GM21529 (cell line): ENCODE data around the gene ASTN2.

Experiments
- ATAC-seq: cut with Tn5 transposase; IDR thresholded peaks from one replicate; pipeline ENCODE4 v1.9.1; 2021; ENCODE audit not compliant: unreplicated experiment

ASTN2 gene

GRCh38 chr9:116499986-116500871 is 914.6 kb downstream of the ASTN2 start:
- no peak for ATAC-seq

DNA sequence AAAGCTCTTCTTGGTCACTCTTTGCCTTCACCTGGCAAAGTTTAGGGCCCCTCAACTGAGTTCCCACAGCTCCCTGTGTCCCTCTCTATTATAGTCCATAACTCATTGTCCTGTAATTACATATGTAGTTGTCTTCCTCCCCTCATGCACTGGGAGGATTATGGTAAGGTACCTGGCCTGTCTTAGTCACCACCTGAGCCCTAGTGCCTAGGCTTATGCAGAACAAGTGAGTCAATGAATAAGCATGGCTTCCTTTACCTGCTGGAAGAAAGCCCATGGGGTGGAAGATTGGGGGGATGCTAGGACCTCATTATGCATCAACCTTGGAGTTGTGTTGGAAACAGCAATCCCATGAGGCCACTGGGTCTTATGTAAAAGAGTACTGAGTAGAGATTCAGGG is 915.4 kb downstream of the ASTN2 start:
- no peak for ATAC-seq

- ATAC-seq, result no peak
Observed at GRCh38 chr9:116497095-116497890, 917.6 kb downstream of the ASTN2 start.

GRCh38 chr9:116496167-116496566 is 918.7 kb downstream of the ASTN2 start:
- no peak for ATAC-seq

DNA sequence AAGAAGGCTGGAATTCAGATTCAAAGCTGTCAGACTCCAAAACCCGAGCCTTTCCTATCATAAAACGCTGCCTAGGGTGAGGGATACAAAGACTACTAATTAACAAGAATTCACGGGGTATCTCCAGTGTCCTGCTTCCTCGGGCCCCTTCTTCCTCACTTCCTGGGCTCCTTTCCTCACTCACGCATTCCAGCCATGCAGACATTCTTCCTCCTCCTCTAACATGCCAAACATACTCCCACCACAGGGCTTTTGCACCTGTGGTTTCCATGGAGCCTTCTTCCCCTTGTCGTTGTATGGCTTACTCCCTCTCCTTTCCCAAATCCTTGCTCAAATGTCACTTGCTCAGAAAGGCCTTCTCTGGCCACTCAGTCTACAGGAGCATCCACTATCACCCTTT is 919.1 kb downstream of the ASTN2 start:
- no peak for ATAC-seq

DNA sequence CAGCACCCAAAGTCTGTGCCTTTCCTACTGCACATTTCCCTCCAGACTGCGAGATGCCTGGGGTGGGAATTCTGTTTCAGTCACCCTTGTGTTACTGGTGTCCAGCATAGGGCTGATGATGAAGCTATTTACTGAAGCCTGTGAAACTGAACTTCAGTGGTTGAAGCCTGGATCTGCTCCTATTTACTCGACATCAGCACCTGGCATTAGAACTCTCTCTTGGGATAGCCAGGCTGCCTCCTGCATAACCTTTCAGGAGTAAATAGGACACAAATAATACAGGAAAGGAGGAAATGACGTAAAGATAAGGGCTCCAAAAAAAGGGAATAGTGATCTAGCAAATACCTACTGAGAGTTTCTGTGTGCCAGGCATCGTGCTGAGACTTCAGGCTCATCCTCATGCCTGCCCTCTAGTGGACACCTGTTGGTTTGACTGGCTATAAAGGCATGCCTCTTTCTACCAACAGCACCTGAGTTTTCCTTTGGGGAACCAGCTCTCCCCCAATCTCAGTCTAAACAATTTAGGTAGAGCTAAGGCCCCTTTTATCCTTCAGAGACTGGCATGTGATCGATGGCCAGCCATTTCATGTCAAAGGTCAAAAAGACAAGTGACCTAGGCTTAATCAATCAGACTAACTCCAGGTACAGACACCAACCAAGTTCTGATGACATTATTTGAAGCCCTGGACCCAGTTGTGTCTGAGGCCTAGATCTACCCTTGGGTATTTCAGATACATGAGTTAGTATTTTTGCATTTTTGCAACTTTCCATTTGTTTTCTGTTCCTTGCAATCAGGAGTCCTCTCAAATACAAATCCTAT is 919.8 kb downstream of the ASTN2 start:
- peak; percentile 68 for ATAC-seq

DNA sequence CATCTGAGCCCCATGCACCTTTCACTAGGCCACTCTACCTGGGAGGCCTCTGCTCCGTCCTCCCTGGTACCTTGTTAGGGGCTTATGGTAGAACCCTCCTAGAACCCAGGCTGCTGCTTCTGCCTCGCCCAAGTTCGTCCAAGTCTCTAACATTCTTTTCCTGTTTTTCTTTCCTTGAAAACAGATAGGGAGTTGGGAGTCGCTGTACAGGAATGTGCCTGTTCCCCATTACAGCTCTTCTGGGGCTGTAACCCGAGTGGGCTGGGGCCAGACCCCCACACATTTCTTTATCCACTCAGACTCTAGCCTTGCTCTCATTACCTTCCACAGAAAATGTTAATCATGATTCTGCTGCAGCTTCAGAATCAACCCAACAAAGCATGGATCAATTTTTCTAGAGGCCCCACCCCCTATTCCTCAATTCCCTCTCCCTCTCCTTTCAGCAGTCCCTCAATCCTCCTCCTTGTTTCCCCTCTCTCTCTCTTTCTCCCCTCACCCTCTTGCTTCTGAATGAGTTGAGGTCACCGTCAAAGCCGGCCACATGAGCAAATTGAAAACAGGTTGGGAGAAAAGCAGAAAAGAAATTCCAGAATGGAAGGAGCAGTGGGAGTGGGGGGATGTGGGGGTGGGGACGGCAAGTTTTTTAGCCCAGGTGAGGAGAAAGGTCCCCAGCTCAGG is 921.5 kb downstream of the ASTN2 start:
- ATAC-seq, result no peak

DNA sequence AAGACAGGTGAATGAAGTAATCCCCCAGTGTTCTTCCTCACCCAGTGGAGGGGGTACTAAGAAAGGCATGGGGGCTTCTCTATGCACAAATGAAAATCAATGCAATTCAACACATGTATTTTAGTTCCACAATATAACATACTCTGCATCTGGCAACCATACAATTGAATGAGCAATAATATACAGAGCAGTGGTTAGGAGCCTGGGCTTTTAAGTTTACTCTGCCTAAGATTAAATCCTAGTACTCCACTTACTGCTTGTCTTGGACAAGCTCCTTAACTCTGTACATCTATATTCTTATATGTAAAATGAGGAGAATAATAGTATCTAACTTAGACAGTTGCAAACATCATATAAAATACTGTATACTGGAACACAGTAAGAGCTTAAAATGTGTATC is 923.2 kb downstream of the ASTN2 start:
- ATAC-seq, result no peak

GRCh38 chr9:116491219-116491618 is 923.6 kb downstream of the ASTN2 start:
- no peak for ATAC-seq

DNA sequence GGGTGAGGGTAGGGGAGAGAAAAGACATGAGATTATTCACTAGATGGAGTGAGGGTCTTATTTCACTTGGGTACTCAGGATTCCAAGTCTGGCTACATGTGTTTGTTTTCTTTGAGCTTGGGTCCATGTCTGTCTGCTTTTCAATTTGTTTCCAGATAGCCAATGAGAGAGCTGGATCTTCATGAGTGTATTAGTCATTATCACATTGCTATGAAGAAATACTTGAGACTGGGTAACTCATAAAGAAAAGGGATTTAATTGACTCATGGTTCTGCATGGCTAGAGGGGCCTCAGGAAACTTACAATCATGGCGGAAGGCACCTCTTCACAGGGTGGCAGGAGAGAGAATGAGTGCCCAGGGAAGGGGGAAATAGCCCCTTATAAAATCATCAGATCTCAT is 924.5 kb downstream of the ASTN2 start:
- no peak for ATAC-seq

- no peak for ATAC-seq
Observed at GRCh38 chr9:116488373-116488772, 926.5 kb downstream of the ASTN2 start.

DNA sequence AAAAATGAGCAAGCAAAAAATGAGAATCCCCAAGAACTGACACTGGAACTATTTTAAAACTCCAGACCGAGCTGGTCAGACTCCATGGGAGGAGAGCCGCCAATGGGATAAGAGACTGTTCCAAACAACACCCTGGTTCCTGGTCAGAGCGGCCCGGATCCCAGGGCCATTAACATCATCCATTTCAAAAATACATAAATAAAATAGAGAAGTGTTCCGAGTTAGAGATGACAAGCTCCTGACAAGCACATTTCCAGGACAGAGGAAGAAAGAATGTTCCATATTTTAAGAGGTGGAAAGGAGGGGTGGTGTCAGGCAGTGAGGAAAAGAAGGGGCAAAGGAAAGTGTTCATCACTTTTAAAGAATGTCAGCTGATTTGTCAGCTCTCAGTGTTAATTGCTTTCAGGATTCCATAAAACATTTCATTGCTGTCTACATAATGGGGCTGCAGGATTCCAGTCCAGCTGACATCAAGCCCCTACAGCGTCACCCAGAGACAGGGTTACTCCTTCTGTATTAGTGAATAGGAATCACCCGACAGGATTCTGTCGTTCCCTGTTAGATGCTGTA is 930.3 kb downstream of the ASTN2 start:
- no peak for ATAC-seq

- no peak for ATAC-seq
Observed at GRCh38 chr9:116483622-116484491, 931.0 kb downstream of the ASTN2 start.

- ATAC-seq, result no peak
Observed at GRCh38 chr9:116482740-116483139, 932.1 kb downstream of the ASTN2 start.

DNA sequence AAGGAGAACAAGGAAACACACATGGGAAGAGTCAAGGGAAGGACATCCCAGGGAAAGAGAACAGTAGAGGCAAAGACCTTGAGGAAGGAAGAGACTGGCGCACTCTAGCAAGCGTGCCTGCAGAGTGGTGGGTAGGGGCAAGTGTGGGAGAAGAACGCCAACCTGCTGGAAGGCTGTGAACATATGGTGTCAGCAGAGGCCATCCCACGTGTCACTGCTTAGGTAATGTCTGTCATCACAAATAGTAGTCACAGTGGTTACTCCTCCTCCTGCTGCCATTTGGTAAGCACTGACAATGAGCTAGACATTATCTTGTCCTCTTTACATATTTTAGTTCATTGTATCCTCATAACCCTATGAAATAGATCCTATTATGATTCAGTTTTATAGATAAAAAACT is 934.2 kb downstream of the ASTN2 start:
- ATAC-seq, result no peak

- no peak for ATAC-seq
Observed at GRCh38 chr9:116479967-116480366, 934.9 kb downstream of the ASTN2 start.

GRCh38 chr9:116479056-116479544 is 935.8 kb downstream of the ASTN2 start:
- no peak for ATAC-seq

- no peak for ATAC-seq
Observed at GRCh38 chr9:116477584-116478141, 937.2 kb downstream of the ASTN2 start.

DNA sequence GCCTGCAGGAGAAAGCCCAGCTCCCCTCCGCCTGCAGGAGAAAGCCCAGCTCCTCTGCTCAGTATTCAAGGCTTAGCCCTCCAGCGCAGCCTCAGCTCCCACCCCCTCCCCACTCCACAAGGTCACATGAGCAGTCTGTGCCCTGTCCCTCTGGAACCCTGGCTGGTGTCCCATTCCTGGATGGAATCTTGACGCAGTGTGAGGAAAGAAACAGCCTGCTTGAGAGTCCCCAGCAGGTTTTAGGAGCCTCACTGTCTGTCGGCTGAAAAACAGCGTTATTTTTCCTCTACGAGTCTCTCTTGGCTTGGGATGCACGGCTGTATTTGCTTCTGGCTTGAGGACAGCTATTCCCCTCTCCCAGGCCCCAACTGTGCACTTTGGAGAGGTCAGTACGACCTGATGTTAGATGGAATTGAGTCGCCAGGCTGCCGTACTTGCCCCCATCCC is 937.9 kb downstream of the ASTN2 start:
- no peak for ATAC-seq
